Ovary (tissue), 9 donors: ENCODE data around the gene CD40. TPM values are rescaled to one million over a fixed set of nuclear protein-coding genes. Genes with fewer than 3 reads are reported as not detected.

Experiments used
- DNase-seq, 5 donors: peaks; one replicate each; pipeline ENCODE4 v3.0.0-alpha.2; 2019 to 2020
- H3K27ac ChIP-seq, 2 donors: fragments of 200-600 bp; one replicate each; pipeline versions ENCODE4 v1.5.1 to v1.8.0; 2019 to 2022
- H3K27me3 ChIP-seq: fragments of 200-600 bp; one replicate; pipeline ENCODE4 v1.8.0; 2022
- H3K36me3 ChIP-seq: fragments of 200-600 bp; sonication (generic); one replicate; pipeline ENCODE4 v1.5.1; 2019
- H3K4me1 ChIP-seq: one replicate; pipeline ENCODE4 v1.8.1; 2013; ENCODE audit warnings: mild to moderate bottlenecking, moderate library complexity; ENCODE audit not compliant: insufficient read depth
- H3K4me3 ChIP-seq: fragments of 200-600 bp; sonication (generic); one replicate; pipeline ENCODE4 v1.5.1; 2017
- H3K9me3 ChIP-seq, 2 donors: fragments of 200-600 bp in 1 of 2; sonication (generic) in 1 of 2; one replicate each; pipeline versions ENCODE4 v1.5.1 to v1.8.1; 2013 to 2019; ENCODE audit warnings: mild to moderate bottlenecking in 1 of 2, moderate library complexity in 1 of 2
- CTCF ChIP-seq, 3 donors: fragments of 450-650 bp in 2 of 3; fragments of 200-600 bp in 1 of 3; IDR thresholded peaks; one replicate each; pipeline versions ENCODE4 v1.5.1 to v1.8.0; 2016 to 2022; ENCODE audit warnings: antibody characterized with exemption in 3 of 3, mild to moderate bottlenecking in 1 of 3
- EP300 ChIP-seq: sonication (generic); formaldehyde crosslinking; IDR thresholded peaks from one replicate; pipeline ENCODE4 v1.6.1; 2017; ENCODE audit warnings: antibody characterized with exemption
- POLR2A ChIP-seq: fragments of 450-650 bp; IDR thresholded peaks from one replicate; pipeline ENCODE4 v1.6.1; 2017; ENCODE audit warnings: antibody characterized with exemption, mild to moderate bottlenecking, moderate library complexity
- WGBS, 3 donors: extraction: QIAGEN DNeasy Blood & Tissue Kit in 1 of 3; methylation state at CpG; one replicate each; pipeline versions ENCODE4 v1.1.5 to v1.1.7; 2013 to 2017; 5-methylcytosine and 5-hydroxymethylcytosine counted together
- intact Hi-C, 4 donors: fragments of 100-400 bp; cut with DNase I; formaldehyde crosslinking; loops; one replicate each; pipeline versions ENCODE4 v1.11.0 to v1.15.1; 2022 to 2023
- polyA plus RNA-seq, 2 donors: library from polyadenylated mRNA; stranded (reverse); fragments of 200-250 nt in 1 of 2; fragments of 350-450 nt in 1 of 2; fragmentation: Illumina TruSeq in 1 of 2; extraction: RNeasy Lipid Tissue Mini Kit (QIAGEN cat#74804) in 1 of 2; gene quantifications; one replicate each; pipeline ENCODE4 v1.2.3, GENCODE V29; 2013 to 2014
- total RNA-seq, 7 donors: library from RNA; depleted of rRNA in 2 of 7; stranded (reverse); fragments of >200 nt in 2 of 7; fragmentation: NEBNext Ultra II Directional in 3 of 7; extraction: Animal tissue kit (Norgen Biotek cat#: 25700) in 3 of 7; gene quantifications; one replicate each; pipeline versions ENCODE4 v1.1.0 to v1.2.4, GENCODE V29; 2016 to 2023
- donor health status: DM: no; HTN: no; CAD: no; lungs with moderate emphysema.
- donor health status: DM: no; HTN: no; CAD: no.
- donor health status: Bipolar disorder and iron deficiency.
- donor health status: DM: yes; HTN: yes; CAD: no.
- donor health status: DM: no; HTN: no; CAD: no.
- donor health status: DM: yes; HTN: yes; CAD: no.

Gene CD40
- total and polyA plus RNA-seq, 9 donors = 14.4 to 35.7 (median 21.6) TPM

- DNase-seq = no peak
- WGBS, 3 donors = 74 to 80% (median 75%) methylated on average over 3 of the region's 3 CpGs
- intact Hi-C loops = no loop called here
- no peaks in the 10 kb centered on the region for H3K4me1 ChIP-seq
- H3K36me3 ChIP-seq = no peaks in the 10 kb centered on the region
- no peaks in the 10 kb centered on the region for H3K27me3 ChIP-seq
- peaks cover 0 to 3% of the 10 kb centered on the region in 2 donors for H3K9me3 ChIP-seq
- H3K4me3 ChIP-seq = no peak overlapping the region
- H3K27ac ChIP-seq = no peak overlapping the region
- no peak for TF ChIP-seq CTCF (IDR thresholded peaks at IDR 0.05)
- no peak for TF ChIP-seq POLR2A
- no peak for TF ChIP-seq EP300
Measured at GRCh38 chr20:46104262-46104661, 13.9 kb upstream of the CD40 start.

- no peaks in the 10 kb centered on the region for H3K36me3 ChIP-seq
- H3K27me3 ChIP-seq = no peaks in the 10 kb centered on the region
- H3K27ac ChIP-seq = no peak overlapping the region
- 51 to 64% (median 58%) methylated on average over 6 of the region's 6 CpGs for WGBS, 3 donors
- no peak for TF ChIP-seq POLR2A
- no peak for TF ChIP-seq CTCF (IDR thresholded peaks at IDR 0.05)
- TF ChIP-seq EP300 = no peak
- no peak overlapping the region for H3K4me3 ChIP-seq
- DNase-seq = no peak
- no peaks in the 10 kb centered on the region for H3K4me1 ChIP-seq
- no peaks in the 10 kb centered on the region for H3K9me3 ChIP-seq
- intact Hi-C loops = no loop called here
Measured at GRCh38 chr20:46107061-46107460, 11.1 kb upstream of the CD40 start.

GRCh38 chr20:46108435-46108841 lies 9.7 kb upstream of the CD40 start:
- H3K27me3 ChIP-seq = no peaks in the 10 kb centered on the region
- H3K4me1 ChIP-seq = no peaks in the 10 kb centered on the region

GRCh38 chr20:46108976-46109375 lies 9.1 kb upstream of the CD40 start:
- WGBS, 3 donors = 80 to 92% (median 86%) methylated on average over 14 of the region's 14 CpGs

More at GRCh38 chr20:46108435-46108841, 9.7 kb upstream of the CD40 start:
- DNase-seq = no peak
- Histone ChIP-seq H3K9me3 (no peaks in the 10 kb centered on the region), H3K27ac (no peak overlapping the region), H3K36me3 (no peaks in the 10 kb centered on the region), H3K4me3 (no peak overlapping the region)
- intact Hi-C loops = no loop called here
- TF ChIP-seq CTCF (IDR thresholded peaks at IDR 0.05) = no peak
- TF ChIP-seq EP300 = no peak
- no peak for TF ChIP-seq POLR2A
- 81 to 82% (median 81%) methylated on average over 5 of the region's 5 CpGs for WGBS, 3 donors

More at GRCh38 chr20:46108976-46109375, 9.1 kb upstream of the CD40 start:
- Histone ChIP-seq H3K27ac (no peak overlapping the region), H3K9me3 (no peaks in the 10 kb centered on the region), H3K4me3 (no peak overlapping the region), H3K4me1 (no peaks in the 10 kb centered on the region), H3K36me3 (no peaks in the 10 kb centered on the region), H3K27me3 (no peaks in the 10 kb centered on the region)
- intact Hi-C loops = no loop called here
- DNase-seq = no peak
- TF ChIP-seq POLR2A (no peak), CTCF (IDR thresholded peaks at IDR 0.05) (no peak), EP300 (no peak)
